DMS53 treated with DMSO at 0.1 percent for 48 hours (cell line): ENCODE measurements around the gene TARBP1.
A peak's percentile ranks its signal among the peaks of the same experiment; 100 is the strongest.
"Not testable (repeated sequence)": the region's sequence is repeated elsewhere in the genome, so short reads cannot be mapped to it uniquely, and the experiment has no call there.

Experiments used
- DNase-seq: peaks from one replicate; lab custom pipeline; 2025; ENCODE audit not compliant: unreplicated experiment; lab: John Stamatoyannopoulos, UW

TARBP1 gene

DNA sequence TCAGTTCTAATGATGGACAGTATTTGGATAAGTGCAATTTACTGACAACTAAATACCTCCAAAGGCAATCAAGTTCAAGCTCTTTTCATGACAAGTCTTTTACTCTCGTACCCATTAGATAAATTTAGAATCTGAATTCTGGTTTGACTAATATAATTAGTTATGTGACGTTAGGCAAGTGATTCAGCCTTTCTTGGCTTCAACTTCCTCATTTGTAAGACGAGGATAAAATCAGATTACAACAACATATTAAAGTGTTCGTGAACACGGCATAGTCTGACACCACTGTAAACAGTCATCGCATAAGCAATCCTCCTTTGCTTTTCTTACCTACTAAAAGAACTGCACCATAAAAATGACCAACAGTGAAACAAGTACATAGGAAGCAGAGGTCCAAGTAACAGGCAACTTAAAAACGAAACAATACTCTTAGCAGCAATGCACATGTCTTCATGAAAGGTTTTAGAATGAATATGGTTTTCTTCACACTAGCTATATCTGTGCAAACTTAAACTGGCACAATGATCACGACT is 80.1 kb downstream of the TARBP1 start:
- DNase-seq: no peak

DNA sequence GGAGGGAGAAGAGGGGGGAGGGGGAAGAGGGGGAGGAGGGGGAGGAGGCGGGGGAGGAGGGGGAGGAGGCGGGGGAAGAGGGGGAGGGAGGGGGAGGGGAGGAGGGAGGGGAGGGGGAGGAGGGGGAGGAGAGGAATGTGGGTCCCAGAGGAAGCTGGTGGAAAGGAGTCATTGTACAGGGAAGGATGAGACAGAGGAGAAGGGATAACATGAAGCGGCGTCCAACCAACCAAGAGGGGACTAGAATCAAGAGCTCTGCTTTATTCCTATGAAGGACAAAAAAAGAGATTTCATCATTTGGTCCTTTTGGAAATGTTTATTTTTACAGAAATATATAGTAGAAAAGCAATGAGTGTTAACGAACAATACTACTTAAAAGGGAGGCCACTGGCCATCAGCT is 81.2 kb downstream of the TARBP1 start:
- DNase-seq: no peak

DNA sequence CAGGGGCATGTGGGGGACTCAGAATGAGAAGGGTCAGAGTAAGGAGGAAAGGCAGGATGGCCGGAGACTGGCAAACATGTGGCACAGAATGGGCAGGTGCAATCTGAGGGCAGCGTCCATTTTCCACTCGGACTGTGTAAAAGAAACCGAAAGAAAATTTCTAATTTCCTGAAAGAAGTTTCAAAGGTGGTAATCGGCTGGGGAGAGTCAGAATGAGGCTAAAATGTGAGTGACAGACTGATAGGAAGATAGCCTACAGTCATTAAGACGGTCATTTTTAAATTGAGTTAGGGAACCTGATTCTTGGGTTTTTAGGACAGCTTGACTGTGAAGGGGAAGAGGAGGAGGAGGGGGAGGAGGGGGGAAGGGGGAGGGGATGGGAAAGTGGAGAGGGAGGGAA is 82.1 kb downstream of the TARBP1 start:
- no peak for DNase-seq

DNA sequence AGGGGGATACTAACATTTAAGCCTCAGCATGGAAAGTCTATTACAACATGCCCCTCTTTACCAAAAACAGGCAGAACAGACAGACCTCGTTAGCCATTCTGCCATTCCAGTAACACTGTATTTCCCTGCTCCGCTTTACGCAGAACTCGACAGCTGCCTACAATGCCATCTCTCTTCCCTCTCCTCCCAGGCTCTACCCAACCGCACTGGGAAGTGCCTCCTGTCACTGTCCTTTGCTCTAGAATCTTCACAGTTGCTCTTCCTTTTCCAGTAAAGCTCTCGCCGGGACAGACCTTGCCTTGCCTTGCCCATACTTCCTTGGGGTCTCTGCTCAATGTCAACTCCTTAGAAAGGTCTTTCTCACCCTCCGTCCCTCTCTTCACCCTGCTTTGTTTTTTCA is 82.9 kb downstream of the TARBP1 start:
- DNase-seq: no peak

DNA sequence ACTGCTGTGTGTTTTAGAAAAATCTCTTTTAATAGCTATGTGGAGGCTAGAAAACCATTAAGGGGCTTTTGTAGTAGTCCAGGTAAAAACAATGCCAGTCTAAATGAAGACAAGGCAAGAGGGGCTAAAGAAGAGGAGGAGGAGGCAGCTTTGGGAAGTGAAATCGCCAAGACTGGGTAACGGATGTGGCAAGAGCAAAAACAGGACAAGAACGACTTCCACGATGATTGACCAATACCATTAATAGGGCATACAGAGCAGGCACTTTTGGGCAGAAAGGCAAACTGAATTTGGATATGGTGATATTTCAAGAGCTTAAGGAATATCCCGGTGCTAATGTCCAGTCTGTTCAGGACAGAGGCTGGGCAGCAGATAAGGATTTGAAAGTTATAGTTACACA is 83.7 kb downstream of the TARBP1 start:
- DNase-seq: no peak

DNA sequence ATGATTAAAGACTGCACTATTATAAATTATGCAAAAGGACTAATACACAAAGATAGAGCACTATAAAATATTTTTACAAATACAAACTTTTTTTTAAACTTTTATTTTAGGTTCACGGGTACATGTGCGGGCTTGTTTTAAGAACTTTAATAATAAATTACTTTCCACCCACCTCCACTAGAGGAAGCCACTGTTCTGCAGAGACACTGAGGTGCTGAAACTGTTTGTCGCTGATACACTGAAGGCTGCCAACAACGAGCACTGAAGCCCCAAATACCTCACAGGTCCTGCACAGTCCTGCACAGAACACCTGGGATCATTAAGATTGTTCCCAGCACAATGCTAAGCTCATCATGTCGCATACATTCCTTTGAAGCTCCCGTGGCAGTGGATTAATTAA is 85.8 kb downstream of the TARBP1 start:
- no peak for DNase-seq

DNA sequence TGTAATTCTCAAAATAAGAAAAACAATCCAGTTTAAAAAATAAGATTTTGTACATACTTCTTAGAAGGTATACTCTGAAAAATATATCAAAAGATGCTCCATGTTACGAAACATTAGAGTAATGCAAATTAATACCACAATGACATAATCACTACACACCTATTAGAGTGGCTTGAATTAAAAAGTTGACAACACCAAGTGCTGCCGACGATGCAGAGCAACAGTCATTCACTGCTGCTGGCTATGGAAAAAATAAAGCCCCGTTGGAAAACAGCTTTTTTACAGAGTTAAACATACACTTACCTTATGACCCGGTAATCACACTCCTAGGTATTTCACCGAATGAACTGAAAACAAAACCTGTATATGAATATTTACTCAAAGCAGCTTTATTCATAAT is 90.9 kb downstream of the TARBP1 start:
- no peak for DNase-seq

DNA sequence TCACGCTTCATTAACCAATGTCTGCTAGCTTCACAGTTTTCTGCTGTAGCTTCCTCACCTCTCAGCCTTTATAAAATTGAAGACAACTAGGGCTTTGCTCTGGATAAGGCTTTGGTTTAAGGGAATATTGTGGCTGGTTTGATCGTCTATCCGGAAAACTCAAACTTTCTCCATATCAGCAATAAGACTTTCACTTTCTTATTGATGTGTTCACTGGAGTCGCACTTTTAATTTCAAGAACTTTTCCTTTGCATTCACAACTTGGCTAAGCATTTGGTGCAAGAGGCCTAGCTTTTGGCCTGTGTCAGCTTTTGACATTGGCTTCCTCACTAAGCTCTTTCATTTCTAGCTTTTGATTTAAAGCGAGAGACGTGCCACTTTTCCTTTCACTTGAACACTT is 92.9 kb downstream of the TARBP1 start:
- no peak for DNase-seq

DNA sequence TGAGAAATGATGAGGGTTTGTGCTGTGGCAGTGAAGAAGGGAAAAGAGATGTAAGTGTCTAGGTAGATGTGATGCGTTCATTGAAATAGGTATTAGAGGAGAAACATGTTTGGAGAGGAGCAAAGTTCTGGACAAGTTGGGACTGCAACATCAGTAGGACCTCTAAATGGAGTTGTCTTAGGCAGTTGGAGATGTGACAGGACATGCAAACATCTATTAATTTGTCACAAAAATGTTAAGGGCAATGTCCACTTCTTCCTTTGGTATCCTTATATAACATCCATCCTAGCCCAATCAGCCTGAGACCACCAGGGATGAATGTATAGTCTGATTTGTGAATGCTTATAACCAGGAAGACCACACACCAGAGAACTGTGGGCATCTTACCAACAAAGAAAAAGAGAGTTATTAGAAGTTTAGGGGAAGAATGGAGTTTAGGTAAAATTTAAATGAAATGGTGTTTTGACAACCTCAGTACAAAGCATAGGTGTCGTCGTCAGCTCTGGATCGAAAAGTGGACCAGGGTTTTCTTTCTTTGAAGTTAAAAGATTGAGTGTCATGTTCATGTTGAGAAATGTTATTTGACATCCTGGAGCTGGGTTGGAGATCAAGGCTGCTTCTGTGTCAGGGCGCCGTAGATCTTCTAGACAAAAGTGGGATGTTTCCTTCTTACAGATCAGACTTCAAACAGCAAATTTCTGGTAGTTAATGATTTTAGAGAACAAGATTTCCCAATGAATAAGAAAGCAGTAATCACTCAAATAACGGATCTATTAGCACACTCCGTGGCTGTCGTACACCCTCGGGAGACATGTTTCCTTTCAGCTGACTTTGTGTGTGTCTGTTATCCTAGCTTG is 97.1 kb downstream of the TARBP1 start:
- DNase-seq: no peak

DNA sequence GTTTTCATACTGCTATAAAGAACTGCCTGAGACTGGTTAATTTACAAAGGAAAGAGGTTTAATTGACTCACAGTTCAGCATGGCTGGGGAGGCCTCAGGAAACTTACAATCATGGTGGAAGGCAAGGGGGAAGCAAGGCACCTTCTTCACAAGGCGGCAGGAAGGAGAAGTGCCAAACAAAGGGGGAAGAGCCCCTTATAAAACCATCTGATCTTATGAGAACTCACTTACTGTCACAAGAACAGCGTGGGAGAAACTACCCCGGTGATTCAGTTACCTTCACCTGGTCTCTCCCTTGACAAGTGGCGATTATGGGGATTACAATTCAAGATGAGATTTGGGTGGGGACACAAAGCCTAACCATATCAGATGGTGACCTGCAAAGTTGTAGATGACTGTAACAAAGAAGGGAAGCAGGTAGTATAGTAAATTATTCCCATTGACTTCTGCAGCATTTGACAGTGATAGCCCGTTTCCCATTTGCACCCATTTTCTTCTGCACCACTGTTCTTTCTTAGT is 99.3 kb downstream of the TARBP1 start:
- not testable (repeated sequence) for DNase-seq

DNA sequence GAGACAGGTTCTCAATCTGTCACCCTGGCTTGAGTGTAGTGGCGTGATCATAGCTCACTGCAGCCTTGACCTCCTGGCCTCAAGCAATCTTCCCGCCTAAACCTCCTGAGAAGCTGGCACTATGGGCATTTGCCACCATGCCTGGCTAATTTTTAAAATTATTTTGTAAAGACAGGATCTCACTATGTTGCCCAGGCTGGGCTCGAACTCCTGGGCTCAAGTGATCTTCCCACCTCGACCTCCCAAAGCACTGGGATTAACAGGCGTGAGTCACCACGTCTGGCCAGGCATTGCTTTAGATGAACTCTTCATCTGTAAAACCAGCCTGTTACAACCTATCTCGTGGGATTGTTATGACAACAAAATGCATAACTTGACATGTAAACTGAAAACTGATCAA is 103.3 kb downstream of the TARBP1 start:
- DNase-seq: no peak

DNA sequence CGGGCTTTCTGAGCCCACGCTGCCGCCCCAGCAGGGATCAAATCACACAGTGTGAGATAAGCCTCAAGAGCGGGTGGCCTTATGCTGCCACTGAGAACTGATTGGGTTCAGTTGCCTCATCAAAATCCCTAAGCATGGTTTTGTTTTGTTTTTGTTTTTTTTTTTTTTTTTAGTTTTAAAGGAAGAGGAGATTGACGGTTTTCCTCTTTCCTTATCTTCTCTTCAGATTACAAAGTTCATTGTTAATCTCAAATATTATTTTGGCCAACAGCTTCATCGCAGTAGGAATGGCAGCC is 105.1 kb downstream of the TARBP1 start:
- DNase-seq: no peak

DNA sequence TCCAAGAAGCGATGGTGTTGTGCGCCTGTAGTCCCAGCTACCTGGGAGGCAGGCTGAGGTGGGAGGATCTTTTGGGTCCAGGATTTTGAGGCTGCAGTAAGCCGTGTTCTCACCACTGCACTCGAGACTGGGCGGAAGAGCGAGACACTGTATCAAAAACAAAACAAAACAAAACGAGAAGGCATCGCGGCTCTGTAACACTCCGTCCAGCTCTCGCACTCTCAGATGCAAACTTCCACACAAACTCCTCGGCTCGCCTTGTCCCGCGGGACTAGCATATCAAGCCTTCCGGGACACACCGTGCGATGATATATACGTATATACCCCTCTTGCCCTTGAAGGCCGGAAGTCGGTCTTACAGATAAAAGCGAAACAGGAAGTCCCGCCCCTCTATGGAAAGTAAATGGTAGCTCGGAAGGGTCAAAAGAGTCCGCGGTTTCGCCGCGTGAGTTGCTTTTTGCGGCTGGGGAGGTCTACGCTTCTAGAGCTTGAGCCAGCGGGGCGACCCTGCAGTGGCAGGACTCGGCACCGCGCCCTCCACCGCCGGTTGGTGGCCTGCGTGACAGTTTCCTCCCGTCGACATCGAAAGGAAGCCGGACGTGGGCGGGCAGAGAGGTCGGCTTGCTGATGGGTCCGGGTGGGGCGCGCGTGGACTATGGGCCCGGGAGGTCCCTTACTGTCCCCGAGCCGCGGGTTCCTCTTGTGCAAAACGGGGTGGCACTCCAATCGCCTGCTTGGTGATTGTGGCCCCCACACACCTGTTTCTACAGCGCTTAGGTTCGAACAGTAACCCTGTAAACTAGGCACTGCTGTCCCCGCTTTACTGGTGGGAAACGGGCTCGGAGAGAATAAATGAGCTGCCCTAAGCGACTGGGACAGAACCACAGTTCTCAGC is 105.7 kb downstream of the TARBP1 start, which contains the start of gene COA6:
COA6 (plus strand) TSS at position 393 of the 895 bp plus-strand sequence; CDS start at position 404, 11 bp downstream.
- DNase-seq: peak; percentile 92

DNA sequence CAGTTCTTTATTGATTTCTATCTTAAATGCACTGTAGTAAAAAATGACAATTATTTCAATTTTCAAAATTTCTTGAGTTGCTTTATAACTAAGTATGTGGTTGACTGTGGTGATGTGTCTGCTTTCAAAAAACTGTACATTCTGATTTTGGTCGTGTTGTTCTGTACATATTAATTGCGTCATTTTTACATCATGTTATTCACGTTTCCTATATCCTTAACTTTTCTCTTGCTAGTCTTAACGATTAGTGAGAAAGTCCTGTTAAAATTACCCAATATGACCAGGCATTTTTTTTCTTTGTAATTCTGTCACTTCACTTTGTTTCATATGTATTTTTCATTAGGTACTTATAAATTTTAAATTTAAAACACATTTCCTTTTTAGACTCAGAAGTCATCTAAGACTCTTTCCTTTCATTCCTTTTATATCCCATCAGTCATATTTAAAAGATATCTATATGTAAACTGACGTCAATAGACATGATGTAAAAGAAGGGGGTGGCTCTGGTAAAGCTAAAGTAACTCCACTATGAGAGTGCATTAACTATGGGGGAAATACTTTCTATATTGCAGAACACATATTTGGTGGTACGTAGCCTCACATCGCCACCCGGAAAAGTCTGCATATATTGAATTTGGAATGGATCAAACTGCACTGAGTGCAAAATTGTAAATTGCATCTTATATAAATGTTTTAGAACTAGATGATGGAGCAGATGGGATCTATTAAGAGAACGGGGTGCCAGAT is 106.8 kb downstream of the TARBP1 start:
- no peak for DNase-seq

DNA sequence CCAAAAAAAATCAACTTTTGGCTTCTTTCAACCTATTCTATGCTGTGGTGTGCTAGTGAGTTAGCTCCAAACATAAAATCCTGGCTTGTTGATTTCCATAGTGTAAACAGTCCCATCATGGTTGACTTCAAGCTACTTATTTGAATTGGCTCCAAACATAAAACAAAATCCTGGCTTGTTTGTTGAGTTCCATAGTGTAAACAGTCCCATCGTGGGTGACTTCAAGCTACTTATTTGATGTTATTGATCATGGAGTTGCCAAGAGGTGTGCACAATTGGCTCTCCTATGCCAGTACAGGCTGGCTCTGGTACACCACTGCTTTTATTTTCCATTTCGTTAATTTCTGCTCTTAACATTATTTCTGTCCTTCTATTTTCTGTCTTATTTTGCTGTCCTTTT is 107.6 kb downstream of the TARBP1 start:
- DNase-seq: peak; percentile 38

DNA sequence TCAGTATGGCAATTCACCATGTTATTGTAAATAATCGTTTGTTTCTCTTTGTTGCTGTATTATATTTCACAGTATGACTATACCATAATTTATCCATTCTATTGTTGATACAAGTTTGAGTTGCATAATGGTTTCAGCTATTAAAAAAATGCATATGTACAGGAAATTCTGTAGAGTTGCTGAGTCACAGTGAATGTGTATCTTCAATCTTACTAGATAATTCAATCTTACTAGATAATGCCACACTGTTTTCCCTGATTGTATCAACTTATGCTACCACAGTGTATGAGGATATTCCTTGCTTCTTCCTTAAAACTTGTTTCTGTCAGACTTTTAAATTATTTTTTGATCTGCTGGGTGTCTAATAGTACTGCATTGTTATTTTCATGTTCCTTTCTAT is 109.2 kb downstream of the TARBP1 start:
- DNase-seq: peak; percentile 7

DNA sequence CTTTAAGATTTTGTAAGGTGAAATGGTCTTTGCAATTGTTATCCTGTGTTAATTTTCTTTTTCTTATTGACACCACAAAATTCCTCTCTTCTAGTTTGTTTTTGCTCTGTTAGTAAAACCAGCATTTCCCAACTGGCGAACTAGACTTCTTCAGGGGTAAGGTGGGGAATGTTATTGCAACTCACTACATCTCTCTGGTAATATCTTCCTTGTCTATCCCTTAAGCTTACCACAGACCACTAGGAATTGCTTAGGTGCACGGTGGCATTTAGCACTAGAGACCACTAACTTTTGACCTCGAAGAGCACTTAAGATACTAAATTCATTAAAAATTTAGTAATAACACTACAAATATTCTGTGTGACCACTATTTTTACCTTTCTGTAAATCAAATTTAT is 109.9 kb downstream of the TARBP1 start:
- no peak for DNase-seq

DNA sequence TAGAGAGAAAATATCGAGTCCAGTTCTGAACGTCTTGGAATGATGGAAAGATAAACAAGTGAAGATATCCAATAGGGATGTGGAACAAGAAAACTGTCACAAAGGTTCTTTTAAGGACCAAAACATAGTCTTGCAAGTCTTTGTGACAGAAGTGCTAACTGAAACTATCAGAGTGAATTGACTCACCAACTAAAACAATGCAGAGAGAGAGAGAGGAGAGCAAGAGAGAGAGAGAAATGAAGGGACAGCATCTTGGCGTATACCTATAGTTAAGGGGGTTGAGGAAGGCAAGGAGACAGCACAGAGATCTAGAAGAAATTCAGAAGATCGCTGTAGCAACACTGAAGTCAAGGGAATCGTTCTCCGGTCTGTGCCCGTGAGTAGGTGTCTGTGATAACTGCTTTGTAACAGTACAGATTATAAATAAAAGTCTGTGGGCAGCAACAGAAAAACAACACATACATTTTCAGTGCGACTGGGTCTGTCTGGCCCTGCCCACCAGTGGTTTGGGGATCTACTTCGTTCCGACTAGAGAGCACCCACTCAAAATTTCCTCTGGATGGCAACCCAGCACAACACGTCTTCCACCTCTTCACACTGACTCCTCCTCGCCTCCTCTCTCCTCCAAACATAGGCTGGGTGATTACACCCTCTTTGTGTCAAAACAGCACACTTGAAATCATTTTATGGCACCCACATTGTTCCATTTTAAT is 110.5 kb downstream of the TARBP1 start:
- no peak for DNase-seq

DNA sequence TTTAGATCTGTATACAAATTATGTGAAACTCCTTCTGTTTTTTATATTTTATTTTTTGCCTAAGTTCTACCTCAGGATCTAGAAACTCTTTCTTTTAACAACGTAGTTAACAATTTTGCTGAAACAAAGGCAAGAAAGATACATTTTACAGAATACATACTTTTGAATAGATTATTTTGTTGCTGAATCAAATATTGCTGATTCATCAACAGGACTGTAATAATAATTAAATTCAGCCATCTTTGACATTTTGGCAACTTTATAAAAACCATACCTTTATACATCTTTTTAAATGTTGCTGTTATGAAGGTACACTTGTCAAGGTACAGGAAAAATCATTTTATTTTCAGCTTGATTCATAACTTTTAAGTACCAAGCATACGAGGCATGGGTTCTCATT is 116.4 kb downstream of the TARBP1 start:
- DNase-seq: no peak

DNA sequence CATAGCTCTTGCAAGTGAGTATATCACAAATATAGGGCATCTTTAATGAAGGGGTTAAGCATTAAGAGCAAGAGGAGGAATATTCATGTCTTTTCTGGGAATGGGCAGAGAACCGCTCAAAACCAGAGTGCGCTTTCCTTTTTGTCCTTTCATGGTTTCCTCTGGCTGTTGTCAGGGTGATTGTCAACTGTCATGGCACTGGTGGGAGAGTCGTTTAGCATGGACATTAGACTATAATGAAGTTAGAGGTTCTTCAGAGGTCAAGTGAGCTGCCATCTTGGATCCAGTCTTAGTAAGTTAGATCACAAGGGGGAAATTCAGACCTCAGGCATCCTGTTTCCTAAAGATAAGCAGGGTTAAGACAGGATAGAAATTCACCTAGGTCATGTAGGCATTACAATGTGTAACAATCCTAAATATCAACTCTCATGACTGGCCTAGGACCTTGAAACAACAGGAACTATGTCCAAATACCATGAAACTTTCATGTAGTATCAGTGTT is 117.8 kb downstream of the TARBP1 start:
- DNase-seq: no peak
